HG03108 (cell line): ENCODE measurements around the gene TAS2R46.

ENCODE experiments used
- ATAC-seq: cut with Tn5 transposase; IDR thresholded peaks from one replicate; pipeline ENCODE4 v1.9.1; 2021; ENCODE audit warnings: moderate library complexity; ENCODE audit not compliant: unreplicated experiment

TAS2R46 gene

DNA sequence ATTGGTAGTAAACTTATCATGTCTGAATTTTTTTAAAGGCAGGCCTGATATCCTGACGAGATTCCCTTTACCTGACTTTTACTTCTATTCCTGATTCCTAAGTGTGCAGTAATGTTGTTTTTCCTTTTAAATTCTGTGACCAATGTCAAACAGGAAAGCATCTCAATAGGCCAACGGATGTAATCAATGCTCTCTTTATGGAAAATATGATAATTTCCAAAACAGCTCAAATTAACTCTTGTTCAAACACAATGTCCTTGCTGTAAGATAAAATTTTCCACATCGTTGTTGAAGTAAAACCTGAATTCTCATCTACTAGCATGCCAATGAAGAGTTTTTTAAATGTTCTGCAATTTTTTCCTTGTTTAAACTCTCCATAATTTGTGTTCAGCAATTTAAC, 22.9 kb downstream of the TAS2R46 start:
- no peak for ATAC-seq

DNA sequence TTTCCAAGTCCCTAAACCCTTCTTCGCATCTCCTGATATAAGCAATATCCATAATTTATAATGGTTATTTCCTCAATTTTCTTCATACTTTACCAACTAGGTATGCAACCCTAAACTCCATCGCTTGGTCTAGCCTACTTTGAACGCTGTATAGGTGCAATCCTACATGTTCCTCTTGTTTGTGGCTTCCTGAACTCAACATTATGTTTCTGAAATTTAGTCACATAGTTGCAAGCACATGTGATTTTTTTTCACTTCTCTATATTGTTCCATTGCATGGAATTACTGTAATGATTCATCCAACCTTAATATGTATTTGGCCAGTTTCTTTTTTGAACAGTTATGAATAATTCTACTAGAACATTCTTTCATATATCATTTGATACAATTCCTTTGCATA, 28.1 kb downstream of the TAS2R46 start:
- ATAC-seq, result peak; percentile 58

DNA sequence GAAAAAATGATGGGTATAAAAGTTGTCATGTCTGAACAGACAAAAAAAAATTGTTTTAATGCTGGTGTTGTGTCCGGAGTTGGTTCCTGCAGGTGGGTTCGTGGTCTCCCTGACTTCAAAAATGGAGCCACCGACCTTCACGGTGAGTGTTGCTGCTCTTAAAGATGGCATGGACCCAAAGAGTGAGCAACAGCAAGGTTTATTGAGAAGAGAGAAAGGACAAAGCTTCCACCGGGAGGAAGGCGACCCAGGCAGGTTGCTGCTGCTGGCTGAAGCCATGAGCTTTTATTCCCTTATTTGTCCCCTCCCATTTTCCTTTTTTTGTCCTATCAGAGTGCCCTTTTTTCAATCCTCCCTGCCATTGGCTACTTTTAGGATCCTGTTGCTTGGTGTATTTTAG, 30.8 kb downstream of the TAS2R46 start, which contains the start of gene TAS2R31:
TSS of gene TAS2R31 (minus strand) at position 101 of the 400 bp plus-strand sequence. CDS start at position 29, 72 bp downstream.
- ATAC-seq, result no peak

DNA sequence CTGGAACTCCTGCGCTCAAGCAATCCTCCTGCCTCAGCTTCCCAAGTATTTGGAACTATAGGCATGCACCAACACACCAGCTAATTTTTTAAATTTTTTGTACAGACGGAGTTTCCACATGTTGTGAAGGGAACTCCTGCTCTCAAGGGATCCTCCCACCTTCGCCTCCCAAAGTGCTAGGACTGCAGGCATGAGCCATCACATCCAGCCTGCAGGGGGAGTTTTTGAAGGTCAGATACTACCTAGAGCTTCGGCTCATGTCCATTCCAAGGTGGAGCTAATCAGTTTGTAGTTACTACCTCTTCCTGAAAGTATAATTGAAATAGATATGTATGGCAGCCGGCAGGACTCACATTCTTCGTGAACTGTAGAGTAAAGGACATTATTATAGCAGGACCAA, 36.0 kb downstream of the TAS2R46 start:
- no peak for ATAC-seq

DNA sequence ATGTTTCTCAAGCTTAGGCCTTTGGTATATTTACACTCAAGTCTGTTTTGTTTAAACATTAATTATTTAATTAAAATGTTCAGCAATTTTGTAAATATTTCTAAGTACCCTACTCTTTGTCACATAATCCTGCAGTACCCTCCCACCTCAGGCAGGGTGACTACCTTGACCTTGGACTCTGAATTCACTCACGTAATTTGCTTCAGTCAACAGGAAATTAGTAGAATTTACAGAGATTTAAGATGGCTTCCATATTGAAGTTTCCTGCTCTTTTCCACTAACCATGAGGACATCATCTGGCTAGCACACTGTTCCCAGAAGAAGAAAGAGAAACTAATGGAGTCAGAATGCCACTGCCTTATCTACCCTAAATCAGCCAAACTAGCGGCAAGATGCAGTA, 38.7 kb downstream of the TAS2R46 start:
- no peak for ATAC-seq

DNA sequence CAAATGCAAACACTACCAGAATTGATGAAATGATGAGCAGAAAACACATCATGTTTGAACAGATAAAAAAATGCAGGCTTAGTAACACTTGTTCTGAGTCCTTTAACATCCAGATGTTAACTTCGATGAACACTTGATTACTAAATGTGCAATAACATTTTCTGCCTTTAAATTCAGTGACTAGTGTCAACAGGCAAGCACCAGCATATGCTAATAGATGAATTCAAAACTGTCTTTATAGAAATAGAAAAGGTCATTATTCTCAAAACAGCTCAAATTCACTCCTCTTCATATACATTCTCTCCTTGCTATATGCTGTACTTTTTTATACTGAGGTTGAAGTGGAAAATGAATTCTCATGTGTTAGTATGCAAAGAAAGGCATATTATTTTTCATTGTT, 39.6 kb downstream of the TAS2R46 start, which contains the start of gene TAS2R19:
TSS of gene TAS2R19 (minus strand) at position 101 of the 400 bp plus-strand sequence. CDS start at position 52, 49 bp downstream.
- ATAC-seq, result no peak

DNA sequence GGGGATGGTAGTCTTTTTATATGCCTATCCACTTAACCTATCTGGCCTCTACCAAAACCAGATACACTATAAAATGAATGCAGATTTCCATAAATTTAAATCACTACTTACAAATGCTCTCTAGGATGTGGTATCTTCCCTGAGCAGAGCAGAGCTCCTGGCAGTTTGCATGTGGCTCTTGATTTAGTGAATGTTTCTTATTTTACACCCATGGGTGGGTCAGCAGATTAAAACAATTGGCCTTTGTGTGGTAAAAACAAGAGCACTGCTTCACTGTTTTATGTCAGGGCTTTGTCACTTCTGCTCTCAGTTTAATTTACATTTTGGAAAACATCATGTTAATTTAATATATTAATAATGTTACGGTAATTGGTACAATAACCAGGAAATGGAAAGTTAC, 45.2 kb downstream of the TAS2R46 start:
- ATAC-seq, result no peak

- no peak for ATAC-seq
Measured at GRCh38 chr12:11015775-11016430, 46.2 kb downstream of the TAS2R46 start.

DNA sequence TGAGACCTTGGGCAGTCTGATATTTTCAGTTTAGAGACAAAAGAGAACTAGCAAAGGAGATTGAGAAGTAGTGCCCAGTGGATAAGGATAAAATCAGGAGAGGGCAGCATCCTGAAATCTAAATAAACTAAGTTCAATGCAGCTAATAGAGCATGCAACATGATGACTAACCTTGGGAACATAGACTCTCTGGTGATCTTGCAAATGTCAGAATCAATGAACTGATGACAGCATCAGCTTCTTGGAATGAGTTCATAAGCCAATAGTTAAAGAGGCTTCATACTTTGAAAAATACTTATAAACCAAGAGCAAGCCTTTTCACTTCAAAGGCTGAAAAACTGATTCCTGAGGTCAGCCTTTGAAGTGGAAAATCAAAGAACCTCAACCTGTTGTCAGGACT, 47.9 kb downstream of the TAS2R46 start:
- ATAC-seq, result no peak
